22Rv1 (cell line): ENCODE results near the gene ABCC5.

ENCODE experiments used
- CTCF ChIP-seq: fragments of 450-650 bp; IDR thresholded peaks from 2 replicates; pipeline ENCODE4 v1.5.1; 2017; ENCODE audit warnings: mild to moderate bottlenecking
- ZFX ChIP-seq: fragments of 450-650 bp; IDR thresholded peaks from 2 replicates; pipeline ENCODE4 v1.6.1; 2017; ENCODE audit warnings: antibody characterized with exemption, borderline replicate concordance

- TF ChIP-seq CTCF: no peak
- no peak for TF ChIP-seq ZFX
These were observed 71.6 kb downstream of the ABCC5 start for GRCh38 chr3:183946037-183946436.
